Measurements from ENCODE around the gene MEGF8. TPM values are rescaled to one million over a fixed set of nuclear protein-coding genes. Genes with fewer than 3 reads are reported as not detected.

MEGF8 gene
- polyA plus RNA-seq, 1 donor from 2014 or later = 0.90 TPM

DNA sequence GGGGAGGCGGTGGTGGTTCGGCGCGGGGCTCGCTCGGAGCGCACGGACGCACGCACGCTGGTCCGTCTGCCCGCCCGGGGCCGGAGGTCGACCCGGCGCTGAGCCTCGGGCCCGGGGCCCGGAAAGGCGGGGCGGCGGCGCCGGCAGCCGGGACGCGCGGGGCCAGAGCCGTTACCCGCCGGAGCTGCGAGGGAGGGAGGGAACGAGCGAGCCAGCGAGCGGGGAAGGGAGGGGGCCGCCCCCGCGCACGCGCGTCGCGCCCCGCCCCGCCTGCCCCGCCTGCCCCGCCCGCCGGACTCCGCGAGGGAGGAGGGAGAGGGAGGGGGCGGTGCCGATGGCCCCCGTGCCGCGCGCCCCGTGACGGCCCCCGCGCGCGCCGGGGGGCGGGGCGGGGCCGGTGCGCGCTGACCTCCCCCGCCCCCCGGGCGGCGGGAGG is 41.4 kb upstream of the MEGF8 start:
- no peaks in the 10 kb centered on the region for H3K9me3 Mint-ChIP-seq
- H3K36me3 Mint-ChIP-seq = peaks cover 4% of the 10 kb centered on the region
- H3K4me3 Mint-ChIP-seq = no peak overlapping the region
- no peaks in the 10 kb centered on the region for H3K27me3 Mint-ChIP-seq
- H3K27ac Mint-ChIP-seq = no peak overlapping the region
- peaks cover 0 to 35% (median 32%) of the 10 kb centered on the region in 3 donors for H3K4me1 Mint-ChIP-seq

DNA sequence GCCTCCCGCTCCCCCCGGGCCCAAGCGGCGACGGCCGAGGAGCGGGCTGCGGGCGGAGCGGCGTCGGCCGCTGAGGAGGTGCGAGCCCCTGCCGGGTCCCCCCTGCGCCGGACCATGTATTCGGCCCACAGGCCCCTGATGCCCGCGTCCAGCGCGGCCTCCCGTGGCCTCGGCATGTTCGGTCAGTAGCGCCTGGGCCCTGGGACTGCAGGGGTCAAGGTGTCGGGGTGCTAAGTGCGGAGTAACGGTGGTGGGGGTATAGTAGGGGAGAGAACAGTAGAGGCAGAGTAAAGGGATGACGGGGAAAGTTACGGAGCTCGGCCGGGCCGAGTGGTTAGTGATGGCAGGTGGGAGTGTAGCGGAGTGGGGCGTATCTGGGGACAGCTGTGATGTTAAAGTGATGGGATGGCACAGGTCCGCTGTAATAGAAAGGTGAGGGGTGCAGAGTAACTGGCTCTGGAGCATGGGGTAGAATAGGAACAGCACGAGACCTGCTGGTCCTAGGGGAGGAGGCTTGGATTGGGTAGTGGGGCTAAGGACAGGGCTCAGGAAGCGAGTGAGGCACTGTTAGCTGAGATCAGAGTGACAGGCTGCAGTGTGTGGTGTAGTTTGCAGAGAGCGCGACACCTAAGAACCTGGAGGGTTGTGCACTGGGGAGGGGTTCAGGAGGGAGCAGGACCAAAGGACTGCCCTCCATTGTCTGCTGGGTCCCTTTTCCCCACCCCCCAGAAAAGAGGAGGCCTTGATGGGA is 40.7 kb upstream of the MEGF8 start:
- Mint-ChIP-seq H3K4me1 (peaks cover 0 to 29% (median 26%) of the 10 kb centered on the region in 3 donors), H3K9me3 (no peaks in the 10 kb centered on the region), H3K27me3 (no peaks in the 10 kb centered on the region), H3K36me3 (peaks cover 4% of the 10 kb centered on the region), H3K4me3 (peak overlapping the region; percentile 77 to 95 (median 92)), H3K27ac (peak overlapping the region; percentile 82 to 95 (median 93))

DNA sequence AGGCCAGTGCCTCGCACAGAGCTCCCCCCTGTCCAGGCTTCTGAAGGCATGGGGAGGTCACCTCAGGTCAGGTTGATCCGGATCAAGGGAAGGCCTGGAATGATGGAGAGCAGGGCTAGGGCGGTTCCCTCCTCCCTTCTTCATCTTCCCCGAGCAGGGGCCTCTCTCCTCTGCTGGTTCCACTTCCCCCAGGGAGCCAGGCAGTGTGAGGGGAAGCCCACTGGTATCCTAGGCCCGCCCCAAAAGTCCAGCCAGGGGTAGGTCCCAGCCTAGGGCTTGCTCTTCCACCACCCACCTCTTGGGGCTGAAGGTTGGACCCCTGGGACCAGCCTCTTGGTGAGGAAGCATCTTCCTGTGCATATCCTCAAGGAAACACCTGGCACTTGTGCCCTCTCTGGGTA is 39.9 kb upstream of the MEGF8 start:
- H3K27me3 Mint-ChIP-seq = no peaks in the 10 kb centered on the region
- peaks cover 4% of the 10 kb centered on the region for H3K36me3 Mint-ChIP-seq
- peaks cover 0 to 29% (median 26%) of the 10 kb centered on the region in 3 donors for H3K4me1 Mint-ChIP-seq
- H3K9me3 Mint-ChIP-seq = no peaks in the 10 kb centered on the region
- peak overlapping the region; percentile 77 to 95 (median 92) for H3K4me3 Mint-ChIP-seq
- H3K27ac Mint-ChIP-seq = peak overlapping the region in 2 of 3 donors; percentile 82 to 93

DNA sequence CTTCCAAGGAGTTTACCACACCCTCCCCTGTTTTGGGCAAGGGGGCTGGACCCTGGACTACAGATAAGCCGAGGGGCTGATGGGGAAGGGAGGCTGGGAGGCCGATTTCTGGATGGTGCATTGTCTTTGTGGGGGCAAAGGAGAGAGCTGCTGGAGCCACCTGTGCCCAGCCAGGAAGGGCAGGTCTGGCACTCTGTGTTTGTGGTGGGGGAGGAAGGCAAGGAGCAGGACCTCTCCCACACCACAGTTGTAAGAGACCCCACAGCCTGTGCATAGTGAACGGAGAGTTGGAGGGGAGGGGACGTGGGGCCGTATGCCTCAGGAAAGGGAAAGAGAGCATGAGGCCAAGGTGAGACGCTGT is 39.5 kb upstream of the MEGF8 start:
- peaks cover 4% of the 10 kb centered on the region for H3K36me3 Mint-ChIP-seq
- H3K4me3 Mint-ChIP-seq = peak overlapping the region; percentile 77 to 95 (median 92)
- H3K4me1 Mint-ChIP-seq = peaks cover 0 to 29% (median 26%) of the 10 kb centered on the region in 3 donors
- H3K27ac Mint-ChIP-seq = peak overlapping the region; percentile 81 to 84 (median 82)
- H3K9me3 Mint-ChIP-seq = no peaks in the 10 kb centered on the region
- H3K27me3 Mint-ChIP-seq = no peaks in the 10 kb centered on the region

DNA sequence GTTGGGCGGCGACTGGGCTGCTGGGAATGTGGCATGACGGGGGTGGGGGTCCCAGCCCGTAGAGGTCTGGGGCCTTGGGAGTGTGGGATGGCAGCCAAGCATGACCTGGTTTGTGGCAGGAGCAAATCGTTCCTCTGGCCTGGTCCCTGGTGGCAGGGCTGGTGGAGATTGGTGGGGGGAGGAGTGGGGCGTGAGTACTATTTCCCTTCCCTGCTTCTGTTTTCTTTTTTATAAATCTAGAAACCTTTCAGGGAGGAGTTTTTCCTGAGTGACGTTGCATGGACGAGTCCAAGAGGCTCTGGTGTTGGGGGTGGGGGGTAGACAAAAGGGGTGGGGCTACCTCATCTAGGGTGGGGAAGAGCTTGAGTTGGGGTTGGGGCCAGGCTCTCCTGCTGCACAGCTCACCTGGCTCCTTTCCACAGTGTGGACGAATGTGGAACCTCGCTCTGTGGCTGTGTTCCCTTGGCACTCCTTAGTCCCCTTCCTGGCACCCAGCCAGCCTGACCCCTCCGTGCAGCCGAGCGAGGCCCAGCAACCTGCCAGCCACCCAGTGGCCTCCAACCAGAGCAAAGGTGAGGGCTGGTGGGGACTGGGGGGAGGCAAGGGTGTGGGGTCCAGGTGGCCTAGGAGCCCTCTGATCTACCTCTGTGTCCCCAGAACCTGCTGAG is 39.0 kb upstream of the MEGF8 start:
- peaks cover 0 to 28% (median 27%) of the 10 kb centered on the region in 3 donors for H3K4me1 Mint-ChIP-seq
- H3K36me3 Mint-ChIP-seq = peaks cover 4% of the 10 kb centered on the region
- peak overlapping the region; percentile 81 to 84 (median 82) for H3K27ac Mint-ChIP-seq
- peak overlapping the region; percentile 30 to 95 (median 86) for H3K4me3 Mint-ChIP-seq
- no peaks in the 10 kb centered on the region for H3K27me3 Mint-ChIP-seq
- H3K9me3 Mint-ChIP-seq = no peaks in the 10 kb centered on the region

DNA sequence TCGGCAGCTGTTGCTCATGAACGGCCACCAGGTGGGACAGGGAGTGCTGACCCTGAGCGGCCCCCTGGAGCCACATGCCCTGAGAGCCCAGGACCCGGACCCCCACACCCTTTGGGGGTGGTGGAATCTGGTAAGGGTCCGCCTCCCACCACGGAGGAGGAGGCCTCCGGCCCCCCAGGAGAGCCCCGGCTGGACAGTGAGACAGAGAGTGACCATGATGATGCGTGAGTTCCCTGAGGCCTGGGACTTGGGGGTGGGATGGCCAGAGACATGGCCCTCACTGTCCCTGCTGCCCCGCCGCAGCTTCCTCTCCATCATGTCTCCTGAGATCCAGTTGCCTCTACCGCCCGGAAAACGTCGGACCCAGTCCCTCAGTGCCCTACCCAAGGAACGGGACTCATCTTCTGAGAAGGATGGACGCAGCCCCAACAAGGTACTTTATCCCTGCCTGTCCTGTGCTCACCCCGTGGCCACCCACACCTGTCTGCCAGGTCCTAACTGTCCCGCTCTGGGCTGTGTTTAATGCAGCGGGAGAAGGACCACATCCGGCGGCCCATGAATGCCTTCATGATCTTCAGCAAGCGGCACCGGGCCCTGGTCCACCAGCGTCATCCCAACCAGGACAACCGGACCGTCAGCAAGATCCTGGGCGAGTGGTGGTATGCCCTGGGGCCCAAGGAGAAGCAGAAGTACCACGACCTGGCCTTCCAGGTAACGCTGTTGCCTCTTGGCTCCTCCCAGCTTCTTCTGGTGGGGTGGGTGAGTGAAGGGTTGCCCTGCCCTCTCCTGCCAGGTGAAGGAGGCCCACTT is 38.2 kb upstream of the MEGF8 start:
- H3K27ac Mint-ChIP-seq = no peak overlapping the region
- peaks cover 0 to 23% (median 21%) of the 10 kb centered on the region in 3 donors for H3K4me1 Mint-ChIP-seq
- H3K4me3 Mint-ChIP-seq = no peak overlapping the region
- peaks cover 4% of the 10 kb centered on the region for H3K36me3 Mint-ChIP-seq
- H3K27me3 Mint-ChIP-seq = no peaks in the 10 kb centered on the region
- no peaks in the 10 kb centered on the region for H3K9me3 Mint-ChIP-seq

DNA sequence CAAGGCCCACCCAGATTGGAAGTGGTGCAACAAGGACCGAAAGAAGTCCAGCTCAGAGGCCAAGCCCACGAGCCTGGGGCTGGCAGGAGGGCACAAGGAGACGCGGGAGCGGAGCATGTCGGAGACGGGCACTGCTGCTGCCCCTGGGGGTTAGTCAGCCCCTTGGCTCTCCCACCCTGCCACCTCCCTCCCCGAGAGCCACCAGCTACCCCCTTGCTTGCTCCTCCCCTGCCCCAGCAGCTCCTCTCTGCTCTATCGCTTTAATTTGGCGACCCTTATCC is 37.7 kb upstream of the MEGF8 start:
- peaks cover 0 to 19% (median 16%) of the 10 kb centered on the region in 3 donors for H3K4me1 Mint-ChIP-seq
- peak overlapping the region in 2 of 3 donors; percentile 23 to 56 for H3K27ac Mint-ChIP-seq
- no peak overlapping the region for H3K4me3 Mint-ChIP-seq
- peaks cover 4% of the 10 kb centered on the region for H3K36me3 Mint-ChIP-seq
- H3K9me3 Mint-ChIP-seq = no peaks in the 10 kb centered on the region
- no peaks in the 10 kb centered on the region for H3K27me3 Mint-ChIP-seq

DNA sequence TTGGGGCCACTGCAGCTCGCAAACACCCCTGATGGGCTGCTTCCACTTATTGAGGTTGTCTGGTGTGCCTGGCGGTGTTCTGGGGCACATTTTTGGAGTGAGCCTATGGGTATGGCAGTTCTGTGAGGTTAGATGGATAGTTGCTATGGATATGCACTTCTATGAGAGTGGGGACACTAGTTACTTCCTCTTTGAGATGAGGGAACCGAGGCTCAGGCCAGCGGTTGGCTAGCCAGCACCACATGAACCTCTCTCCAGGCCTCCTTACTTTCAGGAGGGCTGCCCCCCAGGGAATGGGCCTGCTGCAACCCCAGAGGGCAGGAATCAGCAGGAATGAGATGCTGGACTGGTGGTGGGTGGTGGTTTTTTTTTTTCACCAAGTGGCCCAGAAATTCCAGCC is 37.0 kb upstream of the MEGF8 start:
- Mint-ChIP-seq H3K27ac (peak overlapping the region in 2 of 3 donors; percentile 23 to 56), H3K27me3 (no peaks in the 10 kb centered on the region), H3K4me1 (peaks cover 0 to 19% (median 16%) of the 10 kb centered on the region in 3 donors), H3K4me3 (peak overlapping the region in 1 of 4 donors; percentile 33), H3K36me3 (peaks cover 4% of the 10 kb centered on the region), H3K9me3 (no peaks in the 10 kb centered on the region)

DNA sequence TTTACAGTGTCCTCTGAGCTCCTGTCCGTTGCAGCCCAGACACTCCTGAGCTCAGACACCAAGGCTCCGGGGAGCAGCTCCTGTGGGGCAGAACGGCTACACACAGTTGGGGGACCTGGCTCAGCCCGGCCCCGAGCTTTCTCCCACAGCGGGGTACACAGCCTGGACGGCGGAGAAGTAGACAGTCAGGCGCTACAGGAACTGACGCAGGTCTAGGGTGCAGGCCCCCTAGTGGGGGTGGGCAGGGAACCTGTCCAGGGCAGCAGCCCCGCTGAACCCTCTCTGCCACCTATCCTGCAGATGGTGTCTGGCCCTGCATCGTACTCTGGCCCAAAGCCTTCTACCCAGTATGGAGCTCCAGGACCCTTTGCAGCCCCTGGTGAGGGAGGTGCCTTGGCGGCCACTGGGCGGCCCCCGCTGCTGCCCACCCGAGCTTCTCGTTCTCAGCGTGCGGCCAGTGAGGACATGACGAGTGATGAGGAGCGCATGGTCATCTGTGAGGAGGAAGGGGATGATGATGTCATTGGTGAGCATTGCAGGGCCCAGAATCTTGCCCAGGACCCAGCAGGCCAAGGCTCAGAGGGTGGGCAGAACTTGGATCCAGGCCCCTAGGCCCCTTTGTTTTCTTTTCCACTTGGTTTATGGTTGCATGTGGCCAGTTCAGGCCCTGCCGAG is 36.4 kb upstream of the MEGF8 start:
- H3K36me3 Mint-ChIP-seq = peaks cover 4% of the 10 kb centered on the region
- peaks cover 0 to 19% (median 16%) of the 10 kb centered on the region in 3 donors for H3K4me1 Mint-ChIP-seq
- no peaks in the 10 kb centered on the region for H3K27me3 Mint-ChIP-seq
- H3K9me3 Mint-ChIP-seq = no peaks in the 10 kb centered on the region
- H3K4me3 Mint-ChIP-seq = peak overlapping the region in 1 of 4 donors; percentile 33
- peak overlapping the region in 1 of 3 donors; percentile 23 for H3K27ac Mint-ChIP-seq

DNA sequence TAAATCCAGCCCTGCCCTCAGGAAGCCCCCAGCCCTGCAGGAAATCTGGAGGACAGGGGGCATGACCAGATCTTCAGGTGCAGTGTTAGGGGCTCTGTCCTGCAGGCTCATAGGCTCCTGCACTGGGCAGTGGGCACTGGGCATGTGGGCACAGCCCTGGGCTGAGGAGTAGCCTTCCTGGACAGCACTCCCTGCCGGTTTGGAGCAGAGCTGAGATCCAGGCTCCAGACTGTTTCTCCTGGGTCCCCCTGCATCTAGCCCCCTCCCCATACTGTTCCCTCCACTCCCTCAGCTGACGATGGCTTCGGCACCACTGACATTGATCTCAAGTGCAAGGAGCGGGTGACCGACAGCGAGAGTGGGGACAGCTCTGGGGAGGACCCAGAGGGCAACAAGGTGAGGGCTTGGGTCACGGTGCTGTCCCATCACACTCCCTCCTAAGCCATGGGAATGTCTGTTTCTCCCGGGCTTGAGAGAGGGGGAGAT is 35.8 kb upstream of the MEGF8 start:
- no peak overlapping the region for H3K27ac Mint-ChIP-seq
- H3K27me3 Mint-ChIP-seq = no peaks in the 10 kb centered on the region
- H3K36me3 Mint-ChIP-seq = peaks cover 4% of the 10 kb centered on the region
- H3K4me3 Mint-ChIP-seq = peak overlapping the region in 1 of 4 donors; percentile 20
- peaks cover 0 to 19% (median 16%) of the 10 kb centered on the region in 3 donors for H3K4me1 Mint-ChIP-seq
- H3K9me3 Mint-ChIP-seq = no peaks in the 10 kb centered on the region

DNA sequence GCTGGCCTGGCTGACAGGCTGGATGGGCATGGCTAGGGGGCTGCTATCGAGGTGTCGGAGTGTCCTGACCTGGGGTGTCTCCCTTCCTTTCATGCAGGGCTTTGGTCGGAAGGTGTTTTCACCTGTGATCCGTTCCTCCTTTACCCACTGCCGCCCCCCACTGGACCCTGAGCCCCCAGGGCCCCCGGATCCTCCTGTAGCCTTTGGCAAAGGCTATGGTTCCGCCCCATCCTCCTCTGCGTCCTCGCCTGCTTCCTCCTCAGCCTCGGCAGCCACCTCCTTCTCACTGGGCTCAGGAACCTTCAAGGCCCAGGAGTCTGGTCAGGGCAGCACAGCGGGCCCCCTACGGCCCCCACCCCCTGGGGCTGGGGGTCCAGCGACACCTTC is 35.3 kb upstream of the MEGF8 start:
- Mint-ChIP-seq H3K36me3 (peaks cover 4% of the 10 kb centered on the region), H3K4me3 (peak overlapping the region in 1 of 4 donors; percentile 51), H3K27me3 (no peaks in the 10 kb centered on the region), H3K4me1 (peaks cover 0 to 14% (median 12%) of the 10 kb centered on the region in 3 donors), H3K9me3 (no peaks in the 10 kb centered on the region), H3K27ac (peak overlapping the region in 1 of 3 donors; percentile 64)

DNA sequence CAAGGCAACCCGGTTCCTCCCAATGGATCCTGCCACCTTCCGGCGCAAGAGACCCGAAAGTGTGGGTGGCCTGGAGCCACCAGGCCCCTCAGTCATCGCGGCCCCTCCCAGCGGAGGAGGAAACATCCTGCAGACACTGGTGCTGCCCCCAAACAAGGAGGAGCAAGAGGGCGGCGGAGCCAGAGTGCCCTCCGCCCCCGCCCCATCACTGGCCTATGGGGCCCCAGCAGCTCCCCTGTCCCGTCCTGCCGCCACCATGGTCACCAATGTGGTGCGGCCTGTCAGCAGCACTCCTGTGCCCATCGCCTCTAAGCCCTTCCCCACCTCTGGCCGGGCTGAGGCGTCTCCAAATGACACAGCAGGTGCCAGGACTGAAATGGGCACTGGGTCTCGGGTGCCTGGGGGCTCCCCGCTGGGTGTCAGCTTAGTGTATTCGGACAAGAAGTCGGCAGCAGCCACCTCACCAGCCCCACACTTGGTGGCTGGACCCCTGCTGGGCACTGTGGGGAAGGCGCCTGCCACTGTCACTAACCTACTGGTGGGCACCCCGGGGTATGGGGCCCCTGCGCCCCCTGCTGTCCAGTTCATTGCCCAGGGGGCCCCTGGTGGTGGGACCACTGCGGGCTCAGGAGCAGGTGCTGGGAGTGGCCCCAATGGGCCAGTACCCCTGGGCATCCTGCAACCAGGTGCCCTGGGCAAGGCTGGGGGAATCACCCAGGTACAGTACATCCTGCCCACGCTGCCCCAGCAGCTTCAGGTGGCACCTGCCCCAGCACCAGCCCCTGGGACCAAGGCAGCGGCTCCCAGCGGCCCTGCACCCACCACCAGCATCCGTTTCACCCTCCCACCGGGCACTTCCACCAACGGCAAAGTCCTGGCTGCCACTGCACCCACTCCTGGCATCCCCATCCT is 34.7 kb upstream of the MEGF8 start:
- Mint-ChIP-seq H3K9me3 (no peaks in the 10 kb centered on the region), H3K4me1 (peaks cover 0 to 13% (median 6%) of the 10 kb centered on the region in 3 donors), H3K36me3 (peaks cover 4% of the 10 kb centered on the region), H3K27me3 (no peaks in the 10 kb centered on the region), H3K4me3 (peak overlapping the region in 1 of 4 donors; percentile 51), H3K27ac (peak overlapping the region in 1 of 3 donors; percentile 64)

DNA sequence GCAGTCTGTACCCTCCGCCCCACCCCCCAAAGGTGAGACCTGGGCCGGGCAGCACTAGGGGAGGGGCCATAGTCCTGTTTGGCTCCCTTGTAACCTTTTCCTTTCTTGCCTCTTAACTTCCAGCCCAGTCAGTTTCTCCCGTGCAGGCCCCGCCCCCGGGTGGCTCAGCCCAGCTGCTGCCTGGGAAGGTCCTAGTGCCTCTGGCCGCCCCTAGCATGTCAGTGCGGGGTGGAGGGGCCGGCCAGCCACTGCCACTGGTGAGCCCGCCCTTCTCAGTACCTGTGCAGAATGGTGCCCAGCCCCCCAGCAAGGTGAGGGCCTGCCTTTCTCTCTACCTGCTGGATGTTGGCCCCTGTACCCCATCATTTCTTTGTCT is 34.0 kb upstream of the MEGF8 start:
- peak overlapping the region in 1 of 4 donors; percentile 28 for H3K4me3 Mint-ChIP-seq
- H3K4me1 Mint-ChIP-seq = peaks cover 4 to 8% (median 5%) of the 10 kb centered on the region in 3 donors
- H3K27me3 Mint-ChIP-seq = no peaks in the 10 kb centered on the region
- no peaks in the 10 kb centered on the region for H3K9me3 Mint-ChIP-seq
- no peak overlapping the region for H3K27ac Mint-ChIP-seq
- H3K36me3 Mint-ChIP-seq = no peaks in the 10 kb centered on the region

Measured in IgD-negative memory B cell (primary cell).